Natural killer cell (primary cell): ENCODE data around the gene TESMIN. TPM values are rescaled to one million over a fixed set of nuclear protein-coding genes. Genes with fewer than 3 reads are reported as not detected.

ENCODE experiments used
- ATAC-seq, 3 donors: fragments of 150-1000 bp in 2 of 3; fragments of 200-7000 bp in 1 of 3; cut with Tn5 transposase; 1 replicate in 1 of 3; 2 replicates in 2 of 3; pipeline ENCODE4 v1.10.0; 2021; ENCODE audit warnings: mild to moderate bottlenecking in 2 of 3, moderate library complexity in 2 of 3
- DNase-seq, 2 donors: peaks; one replicate each; pipeline versions ENCODE4 v3.0.0 to v3.0.0-alpha.2; 2013 to 2021; ENCODE audit warnings: mixed read lengths in 1 of 2
- H3K27ac ChIP-seq: one replicate; pipeline ENCODE4 v1.5.1; 2013; ENCODE audit warnings: mild to moderate bottlenecking, low read length
- H3K27me3 ChIP-seq: one replicate; pipeline ENCODE4 v1.6.1; 2013; ENCODE audit warnings: low read length; ENCODE audit not compliant: control insufficient read depth, insufficient read depth
- H3K36me3 ChIP-seq: one replicate; pipeline ENCODE4 v1.6.1; 2013; ENCODE audit warnings: low read length; ENCODE audit not compliant: control insufficient read depth, insufficient read depth
- H3K4me1 ChIP-seq: one replicate; pipeline ENCODE4 v1.6.1; 2013; ENCODE audit warnings: low read length; ENCODE audit not compliant: control insufficient read depth, insufficient read depth
- H3K4me3 ChIP-seq: one replicate; pipeline ENCODE4 v1.5.1; 2013; ENCODE audit warnings: low read length
- H3K9me3 ChIP-seq: one replicate; pipeline ENCODE4 v1.6.1; 2013; ENCODE audit warnings: low read length; ENCODE audit not compliant: control insufficient read depth, insufficient read depth
- H3K27ac Mint-ChIP-seq, 2 donors: one replicate each; pipeline ENCODE4 v1.8.0; 2022; ENCODE audit warnings: mild to moderate bottlenecking in 2 of 2, mixed read lengths in 2 of 2, moderate library complexity in 1 of 2
- H3K27me3 Mint-ChIP-seq, 2 donors: one replicate each; pipeline ENCODE4 v1.8.0; 2022; ENCODE audit warnings: low read depth in 2 of 2, mixed read lengths in 2 of 2
- H3K36me3 Mint-ChIP-seq: one replicate; pipeline ENCODE4 v1.8.0; 2022; ENCODE audit warnings: mixed read lengths
- H3K4me1 Mint-ChIP-seq, 2 donors: one replicate each; pipeline ENCODE4 v1.8.0; 2022; ENCODE audit warnings: mixed read lengths in 2 of 2
- H3K4me3 Mint-ChIP-seq: one replicate; pipeline ENCODE4 v1.8.0; 2022; ENCODE audit warnings: mild to moderate bottlenecking, moderate library complexity, mixed read lengths
- H3K9me3 Mint-ChIP-seq, 2 donors: one replicate each; pipeline ENCODE4 v1.8.0; 2022; ENCODE audit warnings: mixed read lengths in 2 of 2
- WGBS: methylation state at CpG from one replicate; pipeline ENCODE4 v1.1.7; 2013; ENCODE audit warnings: missing lambda C conversion rate; ENCODE audit not compliant: insufficient coverage; 5-methylcytosine and 5-hydroxymethylcytosine counted together
- intact Hi-C: fragments of 100-400 bp; cut with micrococcal nuclease; formaldehyde crosslinking; loops from one replicate; pipeline ENCODE4 v1.14.2; 2022
- total RNA-seq, 4 donors: library from RNA; stranded (reverse); fragments of 120-200 nt in 1 of 4; gene quantifications; one replicate each; pipeline versions ENCODE4 v1.2.3 to v1.2.4, GENCODE V29; 2013 to 2022
- TF ChIP-seq, protein P1 (sequence below): fragments of 200-600 bp; IDR thresholded peaks from one replicate; pipeline ENCODE4 v1.8.0; 2022; ENCODE audit warnings: antibody characterized with exemption

The TESMIN gene
- total RNA-seq, 3 donors from 2014 or later (not counting 1 experiment from before 2014, with no cell fraction given) = 1.1 to 3.9 (median 1.1) TPM

DNA sequence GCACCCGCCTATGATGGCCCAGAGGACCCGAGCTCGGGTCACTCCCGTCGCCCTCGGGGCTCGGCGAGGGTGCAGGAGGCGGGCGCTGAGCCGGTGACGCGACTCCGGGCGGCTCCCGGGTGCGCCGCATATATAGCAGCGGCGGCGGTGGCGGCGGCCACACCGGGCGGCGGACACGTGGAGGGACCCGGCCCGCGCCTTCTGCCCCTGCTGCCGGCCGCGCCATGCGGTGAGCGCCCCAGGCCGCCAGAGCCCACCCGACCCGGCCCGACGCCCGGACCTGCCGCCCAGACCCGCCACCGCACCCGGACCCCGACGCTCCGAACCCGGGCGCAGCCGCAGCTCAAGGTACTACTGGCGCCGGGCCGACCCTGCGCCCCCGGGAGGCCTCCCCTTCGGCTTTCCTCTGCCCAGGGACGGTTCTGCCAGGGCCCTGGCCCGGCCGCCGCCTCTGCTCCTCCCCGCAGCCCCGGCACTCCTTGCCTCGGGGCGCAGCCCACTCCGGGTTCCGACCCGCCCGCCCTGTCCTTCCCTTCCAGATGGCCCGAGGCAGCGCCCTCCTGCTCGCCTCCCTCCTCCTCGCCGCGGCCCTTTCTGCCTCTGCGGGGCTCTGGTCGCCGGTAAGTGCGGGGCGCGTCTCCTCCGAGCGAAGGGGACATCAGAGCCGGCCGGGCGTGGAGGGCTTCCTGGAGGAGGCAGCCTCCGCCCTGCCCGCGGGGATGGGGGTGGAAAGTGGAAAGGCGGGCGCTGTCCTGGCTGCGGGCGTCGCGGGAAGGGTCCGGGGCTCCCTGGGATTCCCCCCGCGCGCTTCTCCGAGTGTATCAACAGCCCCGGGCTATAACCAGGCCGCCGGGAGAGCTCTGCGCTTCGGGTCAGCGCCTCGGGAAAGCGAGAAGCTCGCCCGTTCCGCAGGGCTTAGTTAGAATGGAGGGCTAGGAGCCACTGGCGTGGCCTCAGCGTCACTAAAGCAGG, 66.6 kb downstream of the TESMIN start, which contains the start of gene GAL:
TSS of gene GAL (plus strand) at position 160 of the 972 bp plus-strand sequence. CDS start at position 540, 380 bp downstream.
- ATAC-seq = no peak
- H3K27ac Mint-ChIP-seq = no peak within 1 kb of the TSS
- no peak for DNase-seq

DNA sequence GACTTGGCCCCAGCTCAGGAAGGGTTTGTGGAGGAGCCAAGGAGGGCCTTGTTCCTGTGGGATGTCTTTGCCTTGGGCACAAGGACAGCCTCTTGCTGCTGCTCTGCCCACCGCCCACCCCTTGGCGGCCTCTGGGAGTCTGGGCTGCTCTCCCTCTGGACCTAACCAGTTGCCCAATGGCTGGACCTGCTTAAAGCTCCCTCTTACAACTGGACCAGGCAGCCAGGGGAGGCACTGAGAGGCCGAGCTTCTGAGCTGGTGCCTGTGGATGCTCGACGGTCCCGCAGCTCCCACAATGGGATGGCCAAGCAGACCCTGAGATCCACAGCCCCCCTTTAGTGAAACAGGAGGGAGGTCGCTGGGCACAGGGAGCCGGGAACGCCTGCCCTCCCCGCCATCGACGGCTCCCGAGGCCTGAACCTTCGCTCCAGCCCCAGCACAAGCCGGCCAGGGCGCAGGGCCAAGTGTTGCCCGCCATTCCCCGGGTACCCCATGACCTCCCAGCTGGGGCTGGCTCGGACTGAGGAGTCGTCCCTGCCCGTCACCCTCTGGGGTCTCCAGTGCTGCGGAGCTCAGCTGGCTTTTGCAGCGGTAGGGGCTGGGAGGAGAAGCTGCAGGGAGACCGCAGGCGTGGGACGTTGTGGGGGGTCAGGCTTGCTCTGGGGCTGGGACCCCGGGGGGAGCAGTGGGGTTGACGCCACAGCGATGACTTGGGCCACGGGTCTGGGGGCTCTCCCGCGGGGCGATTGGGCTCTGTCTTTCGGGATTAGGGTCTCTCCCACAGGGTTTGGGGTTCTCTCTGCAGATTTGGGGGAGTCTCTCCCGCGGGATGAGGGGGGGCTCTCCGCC, 67.6 kb downstream of the TESMIN start:
- no peak overlapping the region for H3K27ac Mint-ChIP-seq
- no peaks in the 10 kb centered on the region for H3K36me3 Mint-ChIP-seq
- Histone ChIP-seq H3K36me3 (no peaks in the 10 kb centered on the region), H3K9me3 (no peaks in the 10 kb centered on the region), H3K27ac (no peak overlapping the region), H3K27me3 (peaks cover 23% of the 10 kb centered on the region), H3K4me1 (no peaks in the 10 kb centered on the region), H3K4me3 (no peak overlapping the region)
- ATAC-seq (no peak), DNase-seq (no peak)
- no peaks in the 10 kb centered on the region for H3K9me3 Mint-ChIP-seq
- H3K4me3 Mint-ChIP-seq = no peak overlapping the region
- WGBS = 43% methylated on average over 37 of the region's 37 CpGs
- intact Hi-C loops = no loop called here
- H3K27me3 Mint-ChIP-seq = peaks cover 39 to 49% of the 10 kb centered on the region in 2 donors
- H3K4me1 Mint-ChIP-seq = peaks cover 0 to 4% of the 10 kb centered on the region in 2 donors
- TF ChIP-seq, protein P1, sequence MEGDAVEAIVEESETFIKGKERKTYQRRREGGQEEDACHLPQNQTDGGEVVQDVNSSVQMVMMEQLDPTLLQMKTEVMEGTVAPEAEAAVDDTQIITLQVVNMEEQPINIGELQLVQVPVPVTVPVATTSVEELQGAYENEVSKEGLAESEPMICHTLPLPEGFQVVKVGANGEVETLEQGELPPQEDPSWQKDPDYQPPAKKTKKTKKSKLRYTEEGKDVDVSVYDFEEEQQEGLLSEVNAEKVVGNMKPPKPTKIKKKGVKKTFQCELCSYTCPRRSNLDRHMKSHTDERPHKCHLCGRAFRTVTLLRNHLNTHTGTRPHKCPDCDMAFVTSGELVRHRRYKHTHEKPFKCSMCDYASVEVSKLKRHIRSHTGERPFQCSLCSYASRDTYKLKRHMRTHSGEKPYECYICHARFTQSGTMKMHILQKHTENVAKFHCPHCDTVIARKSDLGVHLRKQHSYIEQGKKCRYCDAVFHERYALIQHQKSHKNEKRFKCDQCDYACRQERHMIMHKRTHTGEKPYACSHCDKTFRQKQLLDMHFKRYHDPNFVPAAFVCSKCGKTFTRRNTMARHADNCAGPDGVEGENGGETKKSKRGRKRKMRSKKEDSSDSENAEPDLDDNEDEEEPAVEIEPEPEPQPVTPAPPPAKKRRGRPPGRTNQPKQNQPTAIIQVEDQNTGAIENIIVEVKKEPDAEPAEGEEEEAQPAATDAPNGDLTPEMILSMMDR = no peak

More for the DNA sequence above, 66.6 kb downstream of the TESMIN start, which contains the start of gene GAL:
- H3K36me3 Mint-ChIP-seq = no peaks in the 10 kb centered on the region
- intact Hi-C loops = no loop called here
- Histone ChIP-seq H3K9me3 (no peaks in the 10 kb centered on the region), H3K27ac (no peak within 1 kb of the TSS), H3K27me3 (peaks cover 23% of the 10 kb centered on the region), H3K36me3 (no peaks in the 10 kb centered on the region), H3K4me1 (no peaks in the 10 kb centered on the region), H3K4me3 (no peak within 1 kb of the TSS)
- 5% methylated on average over 113 of the region's 113 CpGs for WGBS
- H3K4me3 Mint-ChIP-seq = no peak within 1 kb of the TSS
- H3K27me3 Mint-ChIP-seq = peaks cover 44 to 58% of the 10 kb centered on the region in 2 donors
- no peaks in the 10 kb centered on the region for H3K9me3 Mint-ChIP-seq
- peaks cover 0 to 4% of the 10 kb centered on the region in 2 donors for H3K4me1 Mint-ChIP-seq
- TF ChIP-seq, protein P1 = no peak

DNA sequence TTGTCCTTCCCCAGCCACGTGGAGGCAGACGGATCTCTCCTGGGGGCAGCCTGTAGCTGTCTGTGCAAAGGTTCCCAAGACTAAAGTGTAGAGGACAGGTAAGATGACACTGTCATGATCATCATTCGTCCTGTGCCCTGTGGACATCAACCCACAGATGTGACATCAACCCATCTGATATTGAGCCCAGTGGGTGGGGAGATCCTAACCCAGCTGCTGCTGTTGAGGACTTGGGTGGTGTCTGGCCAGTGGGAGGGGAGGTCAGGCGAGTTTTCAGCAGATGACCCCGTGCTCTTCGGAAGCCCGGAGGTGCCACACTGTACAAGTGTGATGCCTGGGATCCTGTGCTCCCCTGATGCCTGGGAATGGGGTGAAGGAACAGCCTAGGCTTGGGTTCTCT, 68.2 kb downstream of the TESMIN start:
- H3K27ac ChIP-seq = no peak overlapping the region
- H3K4me1 ChIP-seq = no peaks in the 10 kb centered on the region
- no peaks in the 10 kb centered on the region for H3K9me3 ChIP-seq
- H3K4me3 ChIP-seq = no peak overlapping the region
- DNase-seq = no peak
- H3K4me1 Mint-ChIP-seq = peaks cover 0 to 4% of the 10 kb centered on the region in 2 donors
- TF ChIP-seq, protein P1 = no peak
- peaks cover 23% of the 10 kb centered on the region for H3K27me3 ChIP-seq
- no peaks in the 10 kb centered on the region for H3K36me3 Mint-ChIP-seq
- WGBS = 81% methylated on average over 7 of the region's 7 CpGs
- no peaks in the 10 kb centered on the region for H3K9me3 Mint-ChIP-seq
- no peak overlapping the region for H3K27ac Mint-ChIP-seq
- no peak overlapping the region for H3K4me3 Mint-ChIP-seq
- H3K36me3 ChIP-seq = no peaks in the 10 kb centered on the region
- H3K27me3 Mint-ChIP-seq = peaks cover 36 to 43% of the 10 kb centered on the region in 2 donors
- intact Hi-C loops = no loop called here
- no peak for ATAC-seq
